Progenitor cell of endocrine pancreas (in vitro differentiated cells): ENCODE measurements around the gene CXCL14. TPM values are rescaled to one million over a fixed set of nuclear protein-coding genes. Genes with fewer than 3 reads are reported as not detected.

Source experiments
- DNase-seq: peaks from one replicate; pipeline ENCODE4 v3.0.0; 2021; ENCODE audit warnings: low spot score; ENCODE audit not compliant: unreplicated experiment
- H3K27ac Mint-ChIP-seq: 2 replicates; pipeline ENCODE4 v1.8.0; 2021; ENCODE audit warnings: mild to moderate bottlenecking, moderate library complexity, mixed read lengths
- H3K27me3 Mint-ChIP-seq: 2 replicates; pipeline ENCODE4 v1.8.0; 2021; ENCODE audit warnings: mixed read lengths
- H3K36me3 Mint-ChIP-seq: 2 replicates; pipeline ENCODE4 v1.8.0; 2022; ENCODE audit warnings: mixed read lengths; ENCODE audit not compliant: insufficient read depth
- H3K4me1 Mint-ChIP-seq: 2 replicates; pipeline ENCODE4 v1.8.0; 2021; ENCODE audit warnings: low read depth, mixed read lengths
- H3K4me3 Mint-ChIP-seq: 2 replicates; pipeline ENCODE4 v1.8.0; 2021; ENCODE audit warnings: low read depth, mild to moderate bottlenecking, moderate library complexity, mixed read lengths
- H3K9me3 Mint-ChIP-seq: 2 replicates; pipeline ENCODE4 v1.8.0; 2021; ENCODE audit warnings: low read depth, mixed read lengths
- total RNA-seq: library from RNA; stranded (reverse); gene quantifications from 2 replicates; pipeline ENCODE4 v1.2.1, GENCODE V29; 2021
- TF ChIP-seq, protein P1 (sequence below): fragments of 200-600 bp; sonication (generic); IDR thresholded peaks from one replicate; pipeline ENCODE4 v1.5.0; 2021; ENCODE audit warnings: antibody characterized with exemption, mild to moderate bottlenecking; ENCODE audit not compliant: unreplicated experiment

Gene CXCL14
- total RNA-seq, 1 donor from 2014 or later, result 6.1 TPM

- Mint-ChIP-seq H3K27me3 (peaks cover 25% of the 10 kb centered on the region), H3K4me3 (no peak overlapping the region), H3K9me3 (no peaks in the 10 kb centered on the region), H3K4me1 (no peaks in the 10 kb centered on the region), H3K27ac (no peak overlapping the region), H3K36me3 (no peaks in the 10 kb centered on the region)
- TF ChIP-seq, protein P1, sequence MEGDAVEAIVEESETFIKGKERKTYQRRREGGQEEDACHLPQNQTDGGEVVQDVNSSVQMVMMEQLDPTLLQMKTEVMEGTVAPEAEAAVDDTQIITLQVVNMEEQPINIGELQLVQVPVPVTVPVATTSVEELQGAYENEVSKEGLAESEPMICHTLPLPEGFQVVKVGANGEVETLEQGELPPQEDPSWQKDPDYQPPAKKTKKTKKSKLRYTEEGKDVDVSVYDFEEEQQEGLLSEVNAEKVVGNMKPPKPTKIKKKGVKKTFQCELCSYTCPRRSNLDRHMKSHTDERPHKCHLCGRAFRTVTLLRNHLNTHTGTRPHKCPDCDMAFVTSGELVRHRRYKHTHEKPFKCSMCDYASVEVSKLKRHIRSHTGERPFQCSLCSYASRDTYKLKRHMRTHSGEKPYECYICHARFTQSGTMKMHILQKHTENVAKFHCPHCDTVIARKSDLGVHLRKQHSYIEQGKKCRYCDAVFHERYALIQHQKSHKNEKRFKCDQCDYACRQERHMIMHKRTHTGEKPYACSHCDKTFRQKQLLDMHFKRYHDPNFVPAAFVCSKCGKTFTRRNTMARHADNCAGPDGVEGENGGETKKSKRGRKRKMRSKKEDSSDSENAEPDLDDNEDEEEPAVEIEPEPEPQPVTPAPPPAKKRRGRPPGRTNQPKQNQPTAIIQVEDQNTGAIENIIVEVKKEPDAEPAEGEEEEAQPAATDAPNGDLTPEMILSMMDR, result no peak
- DNase-seq, result no peak
Measured at GRCh38 chr5:135592312-135593045, 13.7 kb upstream of the CXCL14 start.

GRCh38 chr5:135591277-135591676 lies 12.5 kb upstream of the CXCL14 start:
- Mint-ChIP-seq H3K9me3 (no peaks in the 10 kb centered on the region), H3K36me3 (no peaks in the 10 kb centered on the region), H3K27ac (no peak overlapping the region), H3K27me3 (peaks cover 20% of the 10 kb centered on the region), H3K4me3 (no peak overlapping the region), H3K4me1 (no peaks in the 10 kb centered on the region)
- TF ChIP-seq, protein P1, result no peak
- DNase-seq, result no peak

GRCh38 chr5:135589152-135589551 lies 10.4 kb upstream of the CXCL14 start:
- Mint-ChIP-seq H3K9me3 (no peaks in the 10 kb centered on the region), H3K4me3 (no peak overlapping the region), H3K36me3 (no peaks in the 10 kb centered on the region), H3K27ac (no peak overlapping the region), H3K27me3 (peaks cover 29% of the 10 kb centered on the region), H3K4me1 (no peaks in the 10 kb centered on the region)
- DNase-seq, result no peak
- TF ChIP-seq, protein P1, result no peak

GRCh38 chr5:135587721-135588663 lies 9.2 kb upstream of the CXCL14 start:
- Mint-ChIP-seq H3K4me3 (no peak overlapping the region), H3K27me3 (peaks cover 31% of the 10 kb centered on the region), H3K27ac (no peak overlapping the region), H3K36me3 (no peaks in the 10 kb centered on the region), H3K9me3 (no peaks in the 10 kb centered on the region), H3K4me1 (no peaks in the 10 kb centered on the region)
- DNase-seq, result no peak
- TF ChIP-seq, protein P1, result no peak

DNA sequence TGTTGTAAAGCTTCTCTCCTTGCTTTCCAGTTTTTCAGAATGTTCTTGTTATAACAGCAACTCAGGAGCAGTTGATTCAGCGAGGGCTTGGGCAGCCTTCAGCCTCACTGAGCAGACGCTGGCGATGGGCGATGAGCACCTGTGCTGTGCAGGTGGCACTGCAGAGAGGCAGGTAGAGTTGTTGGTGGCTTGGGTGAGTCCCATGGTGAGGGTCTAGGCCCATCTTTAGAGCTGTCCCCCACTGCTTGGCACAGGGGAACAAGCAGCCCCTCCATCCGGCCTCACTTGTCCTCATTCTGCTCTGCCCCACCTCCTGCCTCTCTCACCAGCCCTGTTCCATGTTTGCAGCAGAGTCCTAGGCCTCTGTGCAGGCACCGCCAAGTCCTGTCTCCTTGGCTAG lies 6.1 kb upstream of the CXCL14 start:
- TF ChIP-seq, protein P1, result no peak
- Mint-ChIP-seq H3K36me3 (no peaks in the 10 kb centered on the region), H3K9me3 (no peaks in the 10 kb centered on the region), H3K4me3 (no peak overlapping the region), H3K27ac (no peak overlapping the region), H3K4me1 (no peaks in the 10 kb centered on the region), H3K27me3 (peaks cover 53% of the 10 kb centered on the region)
- no peak for DNase-seq
